ENCODE measurements around the gene VOPP1. TPM values are rescaled to one million over a fixed set of nuclear protein-coding genes. Genes with fewer than 3 reads are reported as not detected.

VOPP1 gene
- total and polyA plus RNA-seq, 10 of the 15 experiments (the other 5 are each of a cell fraction or from before 2014, with no cell fraction given): 32.8 to 206 (median 129) TPM

DNA sequence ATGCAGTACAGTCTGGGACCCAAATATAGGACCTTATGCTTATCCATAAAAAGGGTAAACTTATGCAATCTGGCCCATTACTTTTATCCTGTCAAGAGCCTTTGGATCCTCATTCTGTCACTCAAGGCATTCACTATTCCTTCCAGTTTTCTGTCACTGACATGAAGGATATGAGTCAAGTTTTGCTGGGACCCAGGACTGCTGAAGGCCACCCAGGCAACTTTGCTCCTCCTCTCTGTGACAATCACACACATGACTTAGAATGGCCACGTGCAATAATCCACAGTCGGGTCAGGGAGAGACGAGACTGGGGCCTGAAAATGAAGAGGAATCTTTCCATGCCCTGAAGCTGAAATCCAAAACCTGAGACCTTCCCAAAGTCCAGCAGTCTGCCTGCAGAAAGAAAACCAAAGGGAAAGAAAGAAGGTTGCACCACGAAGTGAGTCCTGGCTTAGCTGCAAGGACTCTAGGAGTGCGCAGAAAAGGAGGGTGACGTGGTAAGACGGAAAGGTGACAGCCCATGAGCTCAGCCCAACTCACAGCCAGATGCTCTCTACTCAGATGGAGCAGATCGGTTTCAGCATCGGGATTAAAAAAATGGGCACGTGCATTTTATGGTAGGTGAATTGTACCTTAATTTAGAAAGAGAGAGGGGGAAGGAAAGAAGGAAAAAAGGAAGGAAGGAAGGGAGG is 67.2 kb downstream of the VOPP1 start:
- 86% methylated on average over 10 of the region's 10 CpGs for WGBS (ENCODE audit: insufficient coverage, insufficient replicate concordance, low lambda C conversion rate, missing lambda C conversion rate)
- RAD21 ChIA-PET (ENCODE audit: unreplicated experiment): interaction anchor here (1.3 kb wide), 2 partner anchors 28 to 195 kb away, joined by 4 read pairs; no protein-coding TSS in a partner anchor
- 0 out of 2 replicates have a peak overlapping the region, but pooled peaks have one; percentile 8 for H3K27ac ChIP-seq (ENCODE audit: control insufficient read depth, insufficient read depth)
- in situ Hi-C loops (cut with MboI) (no loop called here), intact Hi-C loops (cut with micrococcal nuclease; ENCODE audit: unreplicated experiment) (no loop called here)
- CTCF ChIA-PET: interaction anchor here (1.1 to 1.4 kb wide), 3 partner anchors 9 to 29 kb away, joined by 4 to 6 read pairs (median 4); no protein-coding TSS in a partner anchor
- no peak overlapping the region for H3K4me2 ChIP-seq (ENCODE audit: control insufficient read depth, insufficient read depth)
- no peak for DNase-seq (ENCODE audit: low read depth, low spot score)
- peaks cover 18 to 25% of the 10 kb centered on the region in 2 experiments; a peak in 3 of 4 replicates for H3K36me3 ChIP-seq (ENCODE audit: control insufficient read depth in 2 of 2, insufficient read depth in 2 of 2, low read length in 1 of 2)
- H3K79me2 ChIP-seq (ENCODE audit: control insufficient read depth, insufficient read depth, low read length): peaks cover 79% of the 10 kb centered on the region
- no peak for FAIRE-seq
- H4K20me1 ChIP-seq (ENCODE audit: control insufficient read depth, insufficient read depth): peaks cover 6% of the 10 kb centered on the region; the same call in 1 of the 2 replicates
- POLR2A ChIA-PET: interaction anchor here (1.1 kb wide), 1 partner anchor 12 kb away, joined by 4 read pairs; no protein-coding TSS in a partner anchor
- no peak overlapping the region for H3K9ac ChIP-seq (ENCODE audit: control insufficient read depth, insufficient read depth, low read length)
- no peak overlapping the region for H3K4me3 ChIP-seq
- ATAC-seq: no peak
- H2AFZ ChIP-seq (ENCODE audit: control insufficient read depth, low read depth, low read length): no peak overlapping the region
- H3K4me1 ChIP-seq (ENCODE audit: control insufficient read depth, insufficient read depth, low read length): peaks cover 39% of the 10 kb centered on the region
- BruUV-seq (replicated peaks): no TSS peak
- H3K27me3 ChIP-seq (replicated peaks in 1 of 2; ENCODE audit: control insufficient read depth in 2 of 2, insufficient read depth in 2 of 2, low read length in 1 of 2): no peaks in the 10 kb centered on the region
- H3K9me3 ChIP-seq (replicated peaks; ENCODE audit: control insufficient read depth, insufficient read depth, low read length): no peaks in the 10 kb centered on the region
- SMC1A ChIA-PET (ENCODE audit: uncharacterized antibody, unreplicated experiment): interaction anchor here (0.9 to 21.7 kb wide), 2 partner anchors 27 to 42 kb away, joined by 4 to 354 read pairs; no protein-coding TSS in a partner anchor
- TF ChIP-seq, protein P1, sequence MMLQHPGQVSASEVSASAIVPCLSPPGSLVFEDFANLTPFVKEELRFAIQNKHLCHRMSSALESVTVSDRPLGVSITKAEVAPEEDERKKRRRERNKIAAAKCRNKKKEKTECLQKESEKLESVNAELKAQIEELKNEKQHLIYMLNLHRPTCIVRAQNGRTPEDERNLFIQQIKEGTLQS (IDR thresholded peaks at IDR 0.05; ENCODE audit: borderline replicate concordance, extremely low read depth, low read depth, low read length): no peak
- TF ChIP-seq SUPT20H (IDR thresholded peaks at IDR 0.05; ENCODE audit: borderline replicate concordance, control insufficient read depth, low read depth, low read length) (no peak), CBX5 (IDR thresholded peaks at IDR 0.05; ENCODE audit: low read depth) (no peak), JUNB (IDR thresholded peaks at IDR 0.05) (no peak), RCOR1 (conservative IDR thresholded peaks at IDR 0.05; ENCODE audit: low read depth, low read length) (no peak), ZNF207 (IDR thresholded peaks at IDR 0.05; ENCODE audit: borderline replicate concordance) (no peak), MYB (IDR thresholded peaks at IDR 0.05; ENCODE audit: borderline replicate concordance, low read depth, low read length) (no peak)
- TF ChIP-seq, protein P2, sequence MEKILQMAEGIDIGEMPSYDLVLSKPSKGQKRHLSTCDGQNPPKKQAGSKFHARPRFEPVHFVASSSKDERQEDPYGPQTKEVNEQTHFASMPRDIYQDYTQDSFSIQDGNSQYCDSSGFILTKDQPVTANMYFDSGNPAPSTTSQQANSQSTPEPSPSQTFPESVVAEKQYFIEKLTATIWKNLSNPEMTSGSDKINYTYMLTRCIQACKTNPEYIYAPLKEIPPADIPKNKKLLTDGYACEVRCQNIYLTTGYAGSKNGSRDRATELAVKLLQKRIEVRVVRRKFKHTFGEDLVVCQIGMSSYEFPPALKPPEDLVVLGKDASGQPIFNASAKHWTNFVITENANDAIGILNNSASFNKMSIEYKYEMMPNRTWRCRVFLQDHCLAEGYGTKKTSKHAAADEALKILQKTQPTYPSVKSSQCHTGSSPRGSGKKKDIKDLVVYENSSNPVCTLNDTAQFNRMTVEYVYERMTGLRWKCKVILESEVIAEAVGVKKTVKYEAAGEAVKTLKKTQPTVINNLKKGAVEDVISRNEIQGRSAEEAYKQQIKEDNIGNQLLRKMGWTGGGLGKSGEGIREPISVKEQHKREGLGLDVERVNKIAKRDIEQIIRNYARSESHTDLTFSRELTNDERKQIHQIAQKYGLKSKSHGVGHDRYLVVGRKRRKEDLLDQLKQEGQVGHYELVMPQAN (conservative IDR thresholded peaks at IDR 0.05): no peak
- TF ChIP-seq, protein P3, sequence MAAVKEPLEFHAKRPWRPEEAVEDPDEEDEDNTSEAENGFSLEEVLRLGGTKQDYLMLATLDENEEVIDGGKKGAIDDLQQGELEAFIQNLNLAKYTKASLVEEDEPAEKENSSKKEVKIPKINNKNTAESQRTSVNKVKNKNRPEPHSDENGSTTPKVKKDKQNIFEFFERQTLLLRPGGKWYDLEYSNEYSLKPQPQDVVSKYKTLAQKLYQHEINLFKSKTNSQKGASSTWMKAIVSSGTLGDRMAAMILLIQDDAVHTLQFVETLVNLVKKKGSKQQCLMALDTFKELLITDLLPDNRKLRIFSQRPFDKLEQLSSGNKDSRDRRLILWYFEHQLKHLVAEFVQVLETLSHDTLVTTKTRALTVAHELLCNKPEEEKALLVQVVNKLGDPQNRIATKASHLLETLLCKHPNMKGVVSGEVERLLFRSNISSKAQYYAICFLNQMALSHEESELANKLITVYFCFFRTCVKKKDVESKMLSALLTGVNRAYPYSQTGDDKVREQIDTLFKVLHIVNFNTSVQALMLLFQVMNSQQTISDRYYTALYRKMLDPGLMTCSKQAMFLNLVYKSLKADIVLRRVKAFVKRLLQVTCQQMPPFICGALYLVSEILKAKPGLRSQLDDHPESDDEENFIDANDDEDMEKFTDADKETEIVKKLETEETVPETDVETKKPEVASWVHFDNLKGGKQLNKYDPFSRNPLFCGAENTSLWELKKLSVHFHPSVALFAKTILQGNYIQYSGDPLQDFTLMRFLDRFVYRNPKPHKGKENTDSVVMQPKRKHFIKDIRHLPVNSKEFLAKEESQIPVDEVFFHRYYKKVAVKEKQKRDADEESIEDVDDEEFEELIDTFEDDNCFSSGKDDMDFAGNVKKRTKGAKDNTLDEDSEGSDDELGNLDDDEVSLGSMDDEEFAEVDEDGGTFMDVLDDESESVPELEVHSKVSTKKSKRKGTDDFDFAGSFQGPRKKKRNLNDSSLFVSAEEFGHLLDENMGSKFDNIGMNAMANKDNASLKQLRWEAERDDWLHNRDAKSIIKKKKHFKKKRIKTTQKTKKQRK (IDR thresholded peaks at IDR 0.05; ENCODE audit: low read depth, low read length): no peak
- TF ChIP-seq, protein P4, sequence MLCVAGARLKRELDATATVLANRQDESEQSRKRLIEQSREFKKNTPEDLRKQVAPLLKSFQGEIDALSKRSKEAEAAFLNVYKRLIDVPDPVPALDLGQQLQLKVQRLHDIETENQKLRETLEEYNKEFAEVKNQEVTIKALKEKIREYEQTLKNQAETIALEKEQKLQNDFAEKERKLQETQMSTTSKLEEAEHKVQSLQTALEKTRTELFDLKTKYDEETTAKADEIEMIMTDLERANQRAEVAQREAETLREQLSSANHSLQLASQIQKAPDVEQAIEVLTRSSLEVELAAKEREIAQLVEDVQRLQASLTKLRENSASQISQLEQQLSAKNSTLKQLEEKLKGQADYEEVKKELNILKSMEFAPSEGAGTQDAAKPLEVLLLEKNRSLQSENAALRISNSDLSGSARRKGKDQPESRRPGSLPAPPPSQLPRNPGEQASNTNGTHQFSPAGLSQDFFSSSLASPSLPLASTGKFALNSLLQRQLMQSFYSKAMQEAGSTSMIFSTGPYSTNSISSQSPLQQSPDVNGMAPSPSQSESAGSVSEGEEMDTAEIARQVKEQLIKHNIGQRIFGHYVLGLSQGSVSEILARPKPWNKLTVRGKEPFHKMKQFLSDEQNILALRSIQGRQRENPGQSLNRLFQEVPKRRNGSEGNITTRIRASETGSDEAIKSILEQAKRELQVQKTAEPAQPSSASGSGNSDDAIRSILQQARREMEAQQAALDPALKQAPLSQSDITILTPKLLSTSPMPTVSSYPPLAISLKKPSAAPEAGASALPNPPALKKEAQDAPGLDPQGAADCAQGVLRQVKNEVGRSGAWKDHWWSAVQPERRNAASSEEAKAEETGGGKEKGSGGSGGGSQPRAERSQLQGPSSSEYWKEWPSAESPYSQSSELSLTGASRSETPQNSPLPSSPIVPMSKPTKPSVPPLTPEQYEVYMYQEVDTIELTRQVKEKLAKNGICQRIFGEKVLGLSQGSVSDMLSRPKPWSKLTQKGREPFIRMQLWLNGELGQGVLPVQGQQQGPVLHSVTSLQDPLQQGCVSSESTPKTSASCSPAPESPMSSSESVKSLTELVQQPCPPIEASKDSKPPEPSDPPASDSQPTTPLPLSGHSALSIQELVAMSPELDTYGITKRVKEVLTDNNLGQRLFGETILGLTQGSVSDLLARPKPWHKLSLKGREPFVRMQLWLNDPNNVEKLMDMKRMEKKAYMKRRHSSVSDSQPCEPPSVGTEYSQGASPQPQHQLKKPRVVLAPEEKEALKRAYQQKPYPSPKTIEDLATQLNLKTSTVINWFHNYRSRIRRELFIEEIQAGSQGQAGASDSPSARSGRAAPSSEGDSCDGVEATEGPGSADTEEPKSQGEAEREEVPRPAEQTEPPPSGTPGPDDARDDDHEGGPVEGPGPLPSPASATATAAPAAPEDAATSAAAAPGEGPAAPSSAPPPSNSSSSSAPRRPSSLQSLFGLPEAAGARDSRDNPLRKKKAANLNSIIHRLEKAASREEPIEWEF (IDR thresholded peaks at IDR 0.05; ENCODE audit: insufficient replicate concordance, low read depth, low read length): no peak
